Measurements from ENCODE around the gene ITCH.
"Not testable (repeated sequence)": the region's sequence is repeated elsewhere in the genome, so short reads cannot be mapped to it uniquely, and the experiment has no call there.

The ITCH gene

GRCh38 chr20:34421766-34422466, 58.8 kb downstream of the ITCH start:
- no peak for DNase-seq

DNA sequence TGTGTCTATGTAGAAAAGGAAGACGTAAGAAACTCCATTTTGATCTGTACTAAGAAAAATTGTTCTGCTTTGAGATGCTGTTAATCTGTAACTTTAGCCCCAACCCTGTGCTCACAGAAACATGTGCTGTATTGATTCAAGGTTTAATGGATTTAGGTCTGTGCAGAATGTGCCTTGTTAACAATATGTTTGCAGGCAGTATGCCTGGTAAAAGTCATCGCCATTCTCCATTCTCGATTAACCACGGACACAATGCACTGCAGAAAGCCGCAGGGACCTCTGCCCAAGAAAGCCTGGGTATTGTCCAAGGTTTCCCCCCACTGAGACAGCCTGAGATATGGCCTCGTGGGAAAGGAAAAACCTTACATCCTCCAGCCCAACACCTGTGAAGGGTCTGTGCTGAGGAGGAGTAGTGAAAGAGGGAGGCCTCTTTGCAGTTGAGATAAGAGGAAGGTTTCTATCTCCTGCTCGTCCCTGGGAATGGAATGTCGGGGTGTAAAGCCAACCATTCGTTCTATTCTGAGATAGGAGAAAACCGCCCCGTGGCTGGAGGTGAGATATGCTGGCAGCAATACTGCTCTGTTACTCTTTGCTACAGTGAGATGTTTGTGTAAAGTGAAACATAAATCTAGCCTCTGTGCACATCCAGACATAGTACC, 62.1 kb downstream of the ITCH start:
- not testable (repeated sequence) for DNase-seq

DNA sequence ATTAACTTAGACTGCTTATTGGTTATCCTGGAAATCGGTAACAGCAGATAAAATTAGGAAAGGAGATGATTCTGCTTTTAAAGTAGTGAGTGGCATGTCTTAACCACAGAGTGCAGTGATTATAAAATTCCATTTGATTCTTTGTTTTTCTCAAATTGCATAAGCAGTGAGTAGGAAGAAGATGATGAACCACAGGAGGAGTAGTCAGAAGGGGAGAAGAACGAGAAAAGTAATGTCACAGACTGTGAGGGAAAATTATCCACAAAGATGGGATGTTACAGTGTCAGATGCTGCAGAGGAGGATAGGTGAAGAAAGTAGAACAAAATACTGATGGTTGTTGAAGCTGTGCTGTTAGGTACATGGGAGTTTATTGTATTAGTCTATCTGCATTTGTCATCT, 63.0 kb downstream of the ITCH start:
- DNase-seq = no peak

DNA sequence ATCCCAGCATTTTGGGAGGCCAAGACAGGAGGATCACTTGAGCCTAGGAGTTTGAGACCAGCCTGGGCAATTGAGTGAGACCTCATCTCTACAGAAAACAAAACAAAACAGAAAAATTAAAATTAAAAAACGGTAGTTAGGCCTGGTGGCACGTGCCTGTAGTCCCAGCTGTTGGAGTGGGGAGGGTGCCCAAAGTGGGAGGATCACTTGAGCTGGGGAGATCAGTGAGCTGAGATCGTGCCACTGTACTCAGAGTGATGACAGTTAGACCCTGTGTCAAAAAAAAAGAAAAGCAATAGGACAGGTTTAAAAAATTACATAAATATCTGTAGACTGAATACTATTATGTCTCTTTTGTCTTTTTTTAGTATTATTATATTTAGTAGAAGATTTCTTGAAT, 64.3 kb downstream of the ITCH start:
- DNase-seq = no peak

- no peak for DNase-seq
Observed at GRCh38 chr20:34427784-34428183, 64.7 kb downstream of the ITCH start.

DNA sequence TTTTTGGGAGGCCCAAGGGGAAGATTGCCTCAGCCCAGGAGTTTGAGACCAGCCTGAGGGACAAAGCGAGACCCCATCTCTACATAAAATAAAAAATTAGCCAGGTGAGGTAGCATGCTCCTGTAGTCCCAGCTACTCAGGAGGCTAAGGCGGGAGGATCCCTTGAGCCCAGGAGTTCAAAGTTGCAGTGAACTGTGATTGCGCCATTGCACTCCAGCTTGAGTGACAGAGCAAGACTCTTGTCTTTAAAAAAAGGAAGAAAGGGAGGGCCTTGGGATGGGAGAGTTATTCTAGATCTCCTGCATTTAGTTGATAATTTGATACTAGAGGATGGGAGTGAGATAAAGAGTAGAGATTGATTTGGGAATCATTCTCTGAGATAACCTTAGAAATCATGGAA, 68.1 kb downstream of the ITCH start:
- DNase-seq = no peak

- not testable (repeated sequence) for DNase-seq
Observed at GRCh38 chr20:34432663-34433062, 69.6 kb downstream of the ITCH start.

DNA sequence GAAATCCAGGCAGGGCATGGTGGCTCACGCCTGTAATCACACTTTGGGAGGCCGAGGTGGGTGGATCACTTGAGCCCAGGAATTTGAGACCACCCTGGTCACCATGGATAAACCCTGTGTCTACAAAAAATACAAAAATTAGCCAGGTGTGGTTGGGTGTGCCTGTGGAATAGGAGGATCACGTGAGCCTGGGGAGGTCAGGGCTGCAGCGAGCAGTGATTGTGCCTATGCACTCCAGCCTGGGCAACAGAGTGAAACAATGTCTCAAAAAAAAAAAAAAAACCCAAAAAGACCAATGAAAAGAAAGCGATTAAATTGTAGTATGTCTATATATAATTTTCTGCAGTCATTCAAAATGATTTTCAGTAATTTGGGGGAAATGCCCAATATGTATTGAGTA, 70.3 kb downstream of the ITCH start:
- no peak for DNase-seq

- DNase-seq = no peak
Observed at GRCh38 chr20:34435589-34435988, 72.5 kb downstream of the ITCH start.

GRCh38 chr20:34437330-34437986, 74.4 kb downstream of the ITCH start:
- no peak for DNase-seq

GRCh38 chr20:34439168-34439567, 76.1 kb downstream of the ITCH start:
- DNase-seq = no peak

DNA sequence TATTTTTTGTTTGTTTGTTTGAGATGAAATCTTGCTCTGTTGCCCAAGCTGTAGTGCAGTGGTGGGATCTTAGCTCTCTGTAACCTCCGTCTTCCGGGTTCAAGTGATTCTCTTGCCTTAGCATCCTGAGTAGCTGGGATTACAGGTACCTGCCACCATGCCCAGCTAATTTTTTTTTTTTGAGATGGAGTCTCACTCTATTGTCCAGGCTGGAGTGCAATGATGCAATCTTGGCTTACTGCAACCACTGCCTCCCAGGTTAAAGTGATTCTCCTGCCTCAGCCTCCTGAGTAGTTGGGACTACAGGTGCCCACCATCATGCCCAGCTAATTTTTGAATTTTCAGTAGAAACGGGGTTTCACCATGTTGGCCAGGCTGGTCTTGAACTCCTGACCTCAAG, 78.3 kb downstream of the ITCH start:
- not testable (repeated sequence) for DNase-seq

DNA sequence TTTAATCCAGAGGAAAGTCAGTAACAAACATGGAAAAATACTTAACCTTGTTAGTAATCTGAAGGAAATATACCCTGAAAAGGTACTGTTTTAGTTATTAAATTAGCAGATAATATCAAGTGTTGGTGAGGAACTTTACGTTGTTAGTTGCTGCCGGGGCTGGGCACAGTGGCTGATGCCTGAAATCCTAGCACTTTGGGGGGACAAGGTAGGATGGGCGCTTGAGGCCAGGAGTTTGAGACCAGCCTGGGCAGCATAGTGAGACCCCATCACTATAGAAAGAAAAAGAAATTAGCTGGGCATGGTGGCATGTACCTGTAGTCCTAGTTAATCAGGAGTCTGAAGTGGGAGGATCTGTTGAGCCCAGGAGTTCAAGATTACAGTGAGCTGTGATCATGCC, 80.5 kb downstream of the ITCH start:
- no peak for DNase-seq

DNA sequence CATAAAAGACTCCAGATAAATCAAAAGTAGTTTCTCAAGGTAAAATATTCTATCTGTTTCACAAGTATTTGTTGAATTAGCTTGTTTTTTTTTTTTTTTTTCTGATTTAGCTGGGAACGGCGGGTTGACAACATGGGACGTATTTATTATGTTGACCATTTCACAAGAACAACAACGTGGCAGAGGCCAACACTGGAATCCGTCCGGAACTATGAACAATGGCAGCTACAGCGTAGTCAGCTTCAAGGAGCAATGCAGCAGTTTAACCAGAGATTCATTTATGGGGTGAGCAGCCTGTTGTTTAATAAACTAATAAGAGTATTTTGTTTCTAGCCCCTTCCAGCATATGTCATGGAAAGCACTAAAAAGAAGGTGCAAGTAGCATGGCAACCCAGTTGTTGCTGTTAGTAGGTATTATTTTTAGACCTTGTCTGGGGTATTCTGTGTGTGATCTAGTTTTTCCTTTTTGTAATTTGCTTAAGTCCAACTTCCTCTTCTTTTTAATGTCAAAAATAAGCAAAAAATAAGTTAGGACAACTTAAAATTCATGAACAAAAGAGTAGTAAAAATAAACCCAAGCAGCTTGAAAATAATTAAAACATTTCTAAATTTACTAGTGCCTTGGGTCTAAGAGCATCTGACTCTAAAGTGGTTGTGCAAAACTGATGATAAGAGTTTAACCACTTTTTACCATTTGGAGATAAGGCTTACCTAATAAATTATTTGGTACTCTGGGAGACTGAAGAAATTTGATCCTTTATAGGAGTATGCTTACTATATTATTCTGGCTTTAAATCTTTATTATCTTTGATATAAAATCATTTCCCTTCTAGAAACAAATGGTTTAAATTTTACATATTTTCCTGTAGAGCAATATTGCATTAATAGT, 82.3 kb downstream of the ITCH start:
- no peak for DNase-seq

DNA sequence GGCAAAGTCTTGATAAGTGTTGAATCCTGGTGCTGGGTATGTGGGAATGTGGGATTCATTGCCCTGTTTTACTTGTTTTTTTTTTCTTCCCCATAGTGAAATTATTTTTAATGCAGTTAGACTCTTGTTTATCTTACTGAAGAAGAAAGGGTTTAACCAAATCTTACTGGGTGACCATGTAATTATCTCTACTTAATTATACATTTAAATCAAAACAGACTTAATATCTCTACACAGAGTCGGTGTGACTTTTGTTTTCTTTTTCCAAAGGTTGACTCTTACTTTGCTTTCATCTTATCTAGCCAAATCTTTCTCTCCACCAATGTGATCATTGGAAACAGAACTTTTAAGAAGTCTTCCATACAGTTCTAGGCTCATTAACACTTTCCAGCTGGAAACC, 85.4 kb downstream of the ITCH start:
- no peak for DNase-seq

DNA sequence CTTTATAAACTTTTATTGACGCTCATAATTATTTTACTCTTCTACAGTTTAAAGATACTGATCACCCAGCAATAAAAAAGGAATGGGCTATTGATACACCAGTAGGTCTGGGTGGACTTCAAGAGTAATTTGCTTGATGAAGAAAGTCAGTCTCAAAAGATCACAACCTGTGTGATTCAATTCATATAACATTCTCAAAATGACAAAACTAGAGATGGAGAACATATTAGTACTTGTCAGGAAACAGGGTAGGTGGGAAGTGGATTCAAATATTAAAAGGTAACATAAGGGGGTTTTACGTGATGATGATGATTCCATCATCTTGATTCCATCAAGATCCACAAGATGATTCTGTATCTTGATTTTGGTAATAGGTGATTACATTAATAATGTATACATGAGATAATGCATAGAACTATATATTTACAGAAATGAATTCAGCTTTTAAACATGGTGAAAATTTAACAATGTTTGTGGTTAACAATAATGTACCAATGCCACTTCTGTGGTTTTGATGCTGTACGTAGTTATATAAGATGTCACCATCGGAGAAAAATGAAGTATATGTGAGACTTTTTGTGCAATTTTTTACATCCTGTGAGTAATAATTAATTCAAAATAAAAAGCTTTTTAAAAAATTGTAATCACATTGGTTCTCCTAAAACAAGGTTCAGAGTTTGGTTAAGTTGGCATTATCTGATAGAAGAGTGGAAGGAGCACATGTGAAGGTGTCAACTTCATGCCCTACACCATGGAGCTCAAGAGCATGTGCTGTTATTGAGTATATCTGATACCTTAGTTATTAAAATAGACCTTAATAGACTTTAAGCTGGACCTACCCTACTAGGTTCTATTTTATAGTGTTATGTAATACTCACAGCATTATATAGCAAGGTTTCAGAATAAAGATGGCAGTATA, 86.9 kb downstream of the ITCH start:
- DNase-seq = no peak

DNA sequence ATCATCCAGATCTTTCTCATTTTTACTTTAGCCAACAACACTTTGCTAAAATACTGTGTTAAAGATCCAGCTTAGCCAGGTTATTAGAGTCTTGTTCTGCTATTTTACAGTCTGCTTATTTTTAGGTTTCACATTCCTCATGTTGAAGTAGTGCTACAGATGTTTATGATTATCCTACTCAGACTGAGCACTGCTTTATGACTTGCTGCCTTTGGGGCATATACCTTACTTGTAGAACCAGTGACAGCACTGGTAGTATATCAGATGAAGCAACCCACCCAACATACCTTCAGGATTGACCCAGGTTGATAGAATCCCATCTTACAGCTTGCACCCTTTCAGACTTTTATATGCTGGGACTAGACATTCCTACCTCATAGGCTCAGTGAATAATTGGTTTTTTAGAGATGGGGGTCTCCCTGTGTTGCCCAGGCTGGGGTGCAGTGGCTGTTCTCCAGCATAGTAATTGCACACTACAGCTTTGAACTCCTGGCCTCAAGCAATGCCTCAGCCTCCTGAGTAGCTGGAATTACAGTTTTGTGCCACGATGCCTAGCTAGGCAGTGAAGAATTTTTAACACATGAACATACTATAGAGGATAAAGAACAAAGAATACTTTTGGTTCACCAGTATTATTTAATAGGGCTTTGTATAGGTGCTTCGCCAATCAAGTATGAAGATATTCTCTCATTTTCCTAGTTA, 89.4 kb downstream of the ITCH start:
- no peak for DNase-seq

GRCh38 chr20:34458631-34459030, 95.6 kb downstream of the ITCH start:
- no peak for DNase-seq

DNA sequence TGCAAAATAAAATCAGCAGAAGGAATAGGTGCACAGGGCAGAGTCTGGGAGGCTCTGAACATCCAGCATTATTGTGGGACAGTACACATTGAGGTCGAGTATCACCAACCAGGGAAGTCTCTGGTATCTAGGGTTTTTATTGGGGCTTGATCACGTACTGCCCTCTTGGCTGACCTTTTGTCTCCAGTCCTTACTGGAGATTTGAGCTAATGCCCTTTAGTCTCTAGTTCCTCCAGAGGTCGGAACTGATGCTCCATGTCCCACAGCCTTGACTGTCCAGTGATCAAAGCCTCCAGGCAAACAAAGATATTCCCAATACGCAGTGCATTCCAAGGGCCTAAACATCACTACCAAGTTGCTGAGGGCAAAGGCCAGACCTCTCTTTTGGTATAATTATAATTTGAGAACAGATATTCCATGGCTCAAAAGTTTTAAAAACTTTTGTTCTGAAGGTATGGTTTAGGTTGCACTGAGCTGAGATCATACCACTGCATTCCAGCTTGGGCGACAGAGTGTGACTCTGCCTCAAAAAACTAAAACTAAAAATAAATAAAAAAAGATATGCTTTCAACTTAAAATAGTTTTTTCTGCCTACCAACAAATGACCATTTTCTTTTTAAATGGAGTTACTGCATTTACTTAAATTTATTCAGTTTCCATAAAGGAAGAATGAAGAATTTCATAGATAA, 96.3 kb downstream of the ITCH start:
- no peak for DNase-seq

- DNase-seq = no peak
Observed at GRCh38 chr20:34461779-34462087, 98.7 kb downstream of the ITCH start.

DNA sequence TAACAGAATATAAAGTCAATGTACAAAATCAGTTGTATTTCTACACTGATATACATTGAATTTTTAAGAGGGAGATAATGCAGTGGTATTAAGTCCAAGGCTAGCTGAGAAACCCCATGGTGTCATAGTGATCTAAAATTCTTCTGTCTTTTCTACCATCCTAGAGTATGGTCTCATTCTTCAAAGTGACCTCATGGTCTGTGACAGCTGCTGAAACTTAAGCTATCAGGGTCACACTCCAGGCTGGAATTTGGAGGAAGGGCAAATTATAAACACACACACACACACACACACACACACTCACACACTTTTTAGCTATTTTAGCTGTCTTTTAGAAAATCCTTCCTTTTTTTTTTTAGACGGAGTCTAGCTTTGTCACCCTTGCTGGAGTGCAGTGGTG, 105.9 kb downstream of the ITCH start:
- DNase-seq = no peak
